ENCODE measurements around the gene FAM120B.

- no peak for TF ChIP-seq SUZ12 (IDR thresholded peaks at IDR 0.05; ENCODE audit: extremely low read depth, insufficient read depth, insufficient read length)
- TF ChIP-seq YY1 (IDR thresholded peaks at IDR 0.05; ENCODE audit: insufficient read depth, insufficient read length) = no peak
Observed at GRCh38 chr6:170289951-170290295, 16.6 kb upstream of the FAM120B start.
